ENCODE measurements around the gene NEU1. TPM values are rescaled to one million over a fixed set of nuclear protein-coding genes. Genes with fewer than 3 reads are reported as not detected.

Gene NEU1
- total and polyA plus RNA-seq, 2 of the 8 experiments (the other 6 are each of a cell fraction or from before 2014, with no cell fraction given), result 41.2 to 72.1 TPM

- no peak for DNase-seq (ENCODE audit: low read depth in 1 of 2, low spot score in 2 of 2)
- Histone ChIP-seq H3K56ac (replicated peaks; ENCODE audit: insufficient read length, low read depth, low read length) (no peak overlapping the region), H2BK20ac (ENCODE audit: low read length) (no peak overlapping the region), H3K79me1 (ENCODE audit: low read depth, low read length) (no peaks in the 10 kb centered on the region; the same call in 1 of the 2 replicates), H3K18ac (ENCODE audit: extremely low read depth, low read length) (no peak overlapping the region), H4K5ac (ENCODE audit: insufficient read length, low read depth, low read length) (no peak overlapping the region), H2AFZ (ENCODE audit: low read length) (no peak overlapping the region), H4K91ac (replicated peaks; ENCODE audit: insufficient read length, low read length) (no peak overlapping the region), H3K9me3 (ENCODE audit: insufficient read depth in 2 of 2, low read depth in 1 of 2, low read length in 1 of 2) (no peaks in the 10 kb centered on the region), H3K79me2 (ENCODE audit: control insufficient read depth in 1 of 2, insufficient read depth in 2 of 2, low read length in 2 of 2) (no peaks in the 10 kb centered on the region), H3K14ac (ENCODE audit: insufficient read length) (no peak overlapping the region), H2BK5ac (ENCODE audit: low read depth, low read length) (no peak overlapping the region), H3K23me2 (ENCODE audit: low read depth, low read length) (no peaks in the 10 kb centered on the region; the same call in 1 of the 2 replicates), H3K4me3 (ENCODE audit: extremely low read depth in 1 of 4, insufficient read depth in 2 of 4, low read depth in 3 of 4, low read length in 4 of 4) (no peak overlapping the region), H3K23ac (ENCODE audit: insufficient read length) (no peak overlapping the region), H3K27ac (ENCODE audit: low read depth, low read length) (no peak overlapping the region), H3K36me3 (ENCODE audit: control insufficient read depth in 2 of 4, insufficient read depth in 4 of 4, low read length in 3 of 4) (peaks cover 9 to 18% (median 18%) of the 10 kb centered on the region in 4 experiments; a peak in 6 of 8 replicates), H3K4me2 (ENCODE audit: insufficient read depth in 1 of 2, low read depth in 2 of 2, low read length in 2 of 2) (no peak overlapping the region), H4K20me1 (replicated peaks in 1 of 2; ENCODE audit: control insufficient read depth in 1 of 2, insufficient read depth in 2 of 2, low read length in 2 of 2) (peaks cover 1 to 9% of the 10 kb centered on the region in 2 experiments), H3K27me3 (replicated peaks in 1 of 4; ENCODE audit: control insufficient read depth in 3 of 4, extremely low read depth in 1 of 4, insufficient read depth in 3 of 4, low read length in 3 of 4) (no peaks in the 10 kb centered on the region), H3K4ac (replicated peaks; ENCODE audit: insufficient read length, low read depth, low read length) (no peak overlapping the region), H2BK12ac (ENCODE audit: low read depth, low read length) (no peak overlapping the region), H2AK5ac (ENCODE audit: low read depth, low read length) (no peak overlapping the region), H3K4me1 (replicated peaks in 1 of 4; ENCODE audit: control insufficient read depth in 3 of 4, insufficient read depth in 4 of 4, low read length in 3 of 4) (peaks cover 0 to 13% (median under 1%) of the 10 kb centered on the region in 4 experiments; a peak in 2 of 7 replicates), H4K8ac (ENCODE audit: extremely low read depth, insufficient read depth, low read length) (no peak overlapping the region), H3K9ac (replicated peaks in 1 of 4; ENCODE audit: extremely low read depth in 1 of 4, low read depth in 3 of 4, low read length in 3 of 4) (no peak overlapping the region), H2BK15ac (ENCODE audit: low read length) (no peak overlapping the region), H2BK120ac (replicated peaks; ENCODE audit: low read depth, low read length) (no peak overlapping the region)
- ChIA-PET POLR2A (ENCODE audit: partially characterized antibody) (interaction anchor here (1.4 to 5.6 kb wide), 6 partner anchors 12 to 49 kb away, joined by 4 to 47 read pairs (median 6); partner anchors contain the start of genes HSPA1B and NEU1), CTCF (ENCODE audit: partially characterized antibody) (interaction anchor here (0.6 to 8.1 kb wide), 9 partner anchors 8 to 212 kb away, joined by 3 to 59 read pairs (median 3); no protein-coding TSS in a partner anchor)
- WGBS, 2 experiments (ENCODE audit: extremely low coverage in 1 of 2, insufficient coverage in 1 of 2, insufficient read length in 1 of 2, insufficient replicate concordance in 2 of 2, low coverage in 1 of 2, low lambda C conversion rate in 2 of 2, missing lambda C conversion rate in 1 of 2), result 91% methylated on average over 7 of the region's 7 CpGs; no CpG with 5 or more reads in 1 of the 2 experiments
- FAIRE-seq, result no peak
- TF ChIP-seq POLR2AphosphoS5 (IDR thresholded peaks at IDR 0.05; ENCODE audit: low read depth, low read length), result no peak
- no peak for TF ChIP-seq RFX5 (IDR thresholded peaks at IDR 0.05; ENCODE audit: borderline replicate concordance, low read depth, low read length)
- TF ChIP-seq SP1 (IDR thresholded peaks at IDR 0.05; ENCODE audit: low read depth, low read length), result no peak
- TF ChIP-seq BRCA1 (IDR thresholded peaks at IDR 0.05; ENCODE audit: low read depth, low read length), result no peak
- no peak for TF ChIP-seq BCL11A (IDR thresholded peaks at IDR 0.05; ENCODE audit: low read depth in 2 of 2, low read length in 2 of 2)
- TF ChIP-seq SUZ12 (IDR thresholded peaks at IDR 0.05; ENCODE audit: low read length), result no peak
These were observed 13.7 kb upstream of the NEU1 start for GRCh38 chr6:31876357-31876756.
